MV-4-11 (cell line): ENCODE results near the gene ZNF618.

ENCODE experiments used
- DNase-seq: peaks from one replicate; lab custom pipeline; 2025; lab: John Stamatoyannopoulos, UW

ZNF618 gene

DNA sequence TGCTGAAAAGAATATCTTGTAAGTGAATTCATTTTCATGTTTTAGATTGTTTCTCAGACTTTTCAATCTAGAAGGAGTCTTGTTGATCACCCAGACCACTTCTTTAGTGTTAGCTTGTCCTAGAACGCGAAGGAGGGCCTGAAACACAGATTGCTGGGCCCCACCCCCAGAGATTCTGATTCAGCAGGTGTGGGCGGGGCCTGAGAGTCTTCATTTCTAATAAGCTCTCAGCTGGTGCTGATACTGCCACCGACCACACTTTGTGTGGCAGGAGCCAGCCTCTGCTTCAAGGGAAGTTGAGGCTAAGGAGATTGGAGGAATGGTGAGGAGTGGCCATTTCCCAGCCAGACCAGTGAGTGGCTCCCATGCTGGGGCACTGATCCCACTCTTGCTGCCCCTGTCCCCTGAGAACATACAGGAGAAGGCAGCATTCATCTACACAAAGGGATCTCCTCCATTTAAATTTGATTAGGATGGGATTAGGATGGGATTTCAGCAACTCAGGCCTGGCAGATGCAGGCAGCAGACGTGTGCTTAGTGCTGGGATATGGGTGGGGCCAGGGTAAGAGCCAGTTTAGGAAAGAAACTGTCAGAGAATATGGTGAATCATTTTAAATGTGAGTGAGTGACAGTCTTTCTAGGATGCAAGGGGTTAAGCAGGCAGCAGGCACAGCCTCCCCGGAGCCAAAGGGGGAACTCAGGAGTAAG lies 35.9 kb downstream of the ZNF618 start:
- DNase-seq: no peak

DNA sequence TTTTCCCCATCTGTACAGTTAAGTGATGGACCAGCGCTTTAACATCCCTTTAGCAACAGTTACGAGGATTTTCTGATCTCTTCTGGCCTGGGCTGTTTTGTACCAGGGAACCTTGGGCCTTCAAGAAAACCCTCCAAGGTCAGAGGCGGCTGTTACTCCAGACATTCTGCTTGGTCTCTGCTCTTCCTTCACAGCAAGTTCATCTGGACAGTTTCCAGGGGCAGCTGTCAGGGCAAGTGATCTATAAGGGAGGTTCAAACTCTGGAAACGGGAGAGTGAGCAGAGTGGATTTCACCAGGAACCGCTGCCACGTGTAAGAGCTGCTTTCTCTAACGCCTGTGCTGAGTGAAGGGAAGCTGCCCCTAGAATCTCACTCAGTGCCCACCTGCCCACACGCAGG lies 36.7 kb downstream of the ZNF618 start:
- no peak for DNase-seq

DNA sequence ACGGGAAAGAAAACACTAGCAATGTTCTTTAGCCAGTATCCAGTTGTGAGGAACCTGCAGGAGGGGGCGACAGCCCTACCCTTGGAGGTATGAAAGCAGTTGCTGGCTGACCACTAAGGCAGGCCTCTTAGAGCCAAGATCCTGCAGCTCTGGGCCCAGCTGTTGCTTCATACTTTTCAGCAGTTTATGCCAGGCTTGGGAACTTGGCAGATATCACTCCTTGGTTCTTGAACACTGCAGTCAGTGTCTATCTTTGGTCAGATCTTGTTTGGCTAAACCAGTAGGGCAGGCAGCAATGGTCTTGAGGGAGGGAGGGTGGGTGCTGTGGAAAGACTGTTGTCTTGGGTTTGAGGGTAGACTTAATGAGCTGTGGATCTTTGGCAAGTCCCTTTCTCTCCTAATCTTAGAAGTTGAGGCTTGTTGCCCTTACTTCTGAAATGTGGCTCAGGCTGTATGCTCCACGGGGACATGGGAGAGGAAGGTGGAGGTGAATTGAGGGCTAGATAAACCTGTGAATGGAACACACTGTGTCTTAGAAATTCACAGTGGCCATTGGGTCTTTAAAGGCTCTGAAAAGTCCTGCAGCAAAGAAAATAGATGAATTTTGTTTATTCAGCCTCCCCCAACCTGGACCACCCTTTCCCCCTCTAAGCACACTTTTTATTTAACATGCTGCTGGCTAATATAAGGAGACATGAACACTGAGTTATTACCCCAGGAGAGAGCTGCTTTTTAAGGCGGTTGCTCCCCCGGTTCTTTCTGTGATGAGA lies 37.5 kb downstream of the ZNF618 start:
- DNase-seq: no peak

DNA sequence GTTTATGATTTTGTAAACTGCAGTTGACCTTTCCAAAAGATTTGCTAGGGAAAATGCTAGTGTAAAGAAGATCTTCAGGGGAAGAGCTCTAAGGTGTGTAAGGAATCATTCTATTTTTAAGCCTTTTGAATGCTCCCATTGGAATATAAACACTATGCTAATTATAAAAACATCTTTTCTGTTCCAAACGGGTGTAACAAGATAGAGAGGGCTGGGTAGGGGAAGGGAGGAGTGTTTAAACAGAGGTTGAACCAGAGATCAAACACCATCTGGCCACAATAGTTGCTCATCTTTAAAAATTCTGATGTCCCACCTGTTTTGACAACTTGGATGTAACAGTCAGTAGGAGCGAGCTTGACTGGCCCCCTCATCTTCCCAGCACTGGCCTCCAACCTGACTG lies 38.4 kb downstream of the ZNF618 start:
- no peak for DNase-seq

DNA sequence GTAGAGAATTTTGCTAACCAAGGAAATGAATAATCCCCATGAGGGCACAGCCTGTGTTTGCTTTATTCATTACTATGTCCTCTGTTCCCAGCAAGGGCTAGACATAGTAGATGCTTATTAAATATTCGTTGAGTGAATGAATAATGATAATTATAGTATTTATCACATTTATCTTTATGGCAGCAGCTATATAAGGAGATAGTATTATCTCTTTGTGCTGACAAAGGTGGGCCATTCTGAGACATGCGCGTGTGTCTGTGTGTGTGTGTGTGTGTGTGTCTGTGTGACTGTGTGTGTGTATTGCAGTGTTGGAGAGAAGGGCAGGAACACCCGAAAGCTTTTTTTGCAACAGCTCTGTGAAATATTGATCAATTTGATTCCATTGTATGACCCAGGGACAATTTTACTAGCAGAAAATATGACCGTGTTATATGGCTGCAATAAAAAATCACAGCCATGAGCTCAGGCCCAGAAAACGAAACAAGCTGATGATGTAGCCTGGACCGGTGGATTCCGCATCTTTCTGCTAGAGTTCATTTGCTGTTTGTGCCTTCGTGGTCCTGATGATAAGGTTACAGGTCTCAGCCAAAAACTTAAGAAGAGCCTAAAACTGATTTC lies 39.8 kb downstream of the ZNF618 start:
- no peak for DNase-seq

DNA sequence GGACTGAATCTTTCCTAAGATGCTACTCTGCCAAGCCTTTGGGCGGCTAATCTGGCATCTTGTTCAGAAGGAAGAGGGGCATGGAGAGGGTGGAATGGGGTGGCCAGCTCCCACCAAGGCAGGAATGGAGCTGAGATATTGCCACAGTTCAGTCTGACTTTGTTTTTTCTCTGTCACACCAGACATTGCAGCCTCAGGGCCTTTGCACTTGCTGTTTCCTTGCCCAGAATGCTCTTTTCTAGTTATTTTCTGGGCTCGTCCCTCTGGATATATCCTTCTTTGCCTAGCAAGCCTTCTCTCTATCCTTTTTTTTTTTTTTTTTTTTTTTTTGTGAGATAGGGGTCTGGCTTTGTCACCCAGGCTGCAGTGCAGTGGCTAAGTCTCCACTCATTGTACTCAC lies 40.8 kb downstream of the ZNF618 start:
- DNase-seq: no peak

DNA sequence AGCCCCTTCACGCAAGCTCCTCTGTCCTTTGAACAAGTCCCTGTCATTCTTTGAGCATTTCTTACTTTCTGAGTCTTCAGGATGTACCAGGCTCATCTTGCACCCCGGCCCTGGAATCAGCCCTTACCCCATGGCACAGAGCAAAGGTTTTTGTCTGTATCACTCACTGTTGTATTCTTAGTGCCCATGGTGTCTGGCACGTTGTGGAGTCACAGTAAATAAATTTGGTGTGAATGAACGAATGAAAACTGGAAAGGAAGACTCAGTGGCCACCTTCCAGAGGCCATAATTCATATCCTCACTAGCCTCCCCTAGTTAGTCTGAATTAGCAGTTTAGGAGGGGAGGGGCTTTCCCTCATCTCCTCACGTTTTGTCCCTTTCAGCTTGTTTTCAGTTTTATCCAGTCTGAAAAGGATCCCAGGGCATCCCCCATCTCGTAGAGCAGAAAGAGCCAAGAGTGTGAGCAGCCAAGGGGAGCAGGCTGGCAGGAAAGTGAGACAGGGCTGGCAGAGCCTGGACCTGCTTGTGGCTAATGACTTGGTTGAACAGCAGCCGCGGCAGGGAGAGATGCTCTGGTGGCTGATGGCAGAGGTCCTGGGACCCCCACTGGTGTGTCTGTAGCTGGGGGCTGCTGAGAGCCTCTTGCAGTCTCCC lies 42.7 kb downstream of the ZNF618 start:
- no peak for DNase-seq

DNA sequence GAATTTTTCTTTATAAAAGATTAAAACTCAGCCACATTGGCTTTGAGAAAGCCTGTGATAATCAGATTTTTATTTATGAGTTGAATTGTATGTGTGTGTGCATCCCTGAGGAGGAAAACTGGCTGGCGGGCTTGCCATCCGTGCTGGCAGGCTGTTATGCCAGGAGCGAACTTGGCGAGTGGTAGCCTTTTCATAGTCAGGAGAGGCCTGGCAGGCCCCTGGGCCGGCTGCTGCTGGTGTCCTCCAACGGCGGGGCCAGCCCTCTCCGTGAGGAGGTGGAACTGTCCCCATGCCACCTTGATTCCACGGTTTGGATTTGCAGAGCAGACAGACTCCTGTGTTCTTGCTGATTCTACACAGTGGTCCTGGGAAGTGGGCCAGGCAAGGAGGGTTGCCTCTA lies 43.3 kb downstream of the ZNF618 start:
- no peak for DNase-seq

DNA sequence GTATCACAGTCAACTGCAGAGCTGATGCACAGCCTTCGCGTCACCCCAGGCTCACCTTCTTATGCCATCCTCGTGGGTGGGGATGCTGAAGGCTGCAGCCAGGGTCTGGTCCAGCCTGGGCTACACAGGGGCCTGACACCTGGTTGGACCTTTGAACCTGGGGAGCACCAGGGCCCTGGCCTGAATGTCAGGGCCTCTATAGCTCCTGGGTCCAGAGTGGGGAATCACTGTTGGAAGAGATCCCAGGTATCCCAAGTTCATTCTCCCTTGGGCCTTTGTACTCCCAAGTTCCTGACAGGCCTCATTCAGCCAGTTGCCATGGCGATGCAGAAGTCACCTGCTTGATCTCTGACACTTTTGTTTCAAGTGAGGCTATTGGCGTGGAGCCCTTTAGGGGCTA lies 43.8 kb downstream of the ZNF618 start:
- no peak for DNase-seq

DNA sequence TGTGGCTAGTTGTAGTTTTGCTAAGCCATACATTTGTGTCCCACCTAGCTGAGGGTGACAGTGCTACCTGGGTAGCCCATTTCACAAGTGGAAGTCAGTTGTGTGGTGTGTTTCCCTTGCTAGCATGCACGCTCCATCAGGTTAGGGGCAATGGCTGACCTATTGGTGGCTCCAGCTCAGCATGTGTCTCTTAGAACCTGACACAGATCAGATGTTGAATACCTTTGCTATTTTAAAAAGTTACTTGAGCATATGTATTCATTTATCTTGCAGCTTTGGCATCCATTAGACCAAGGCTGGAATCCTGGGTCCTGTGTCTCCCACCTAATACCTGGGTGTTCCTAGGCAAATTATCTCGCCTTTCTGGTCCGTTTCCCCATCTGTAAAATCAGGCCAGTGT lies 44.8 kb downstream of the ZNF618 start:
- no peak for DNase-seq

DNA sequence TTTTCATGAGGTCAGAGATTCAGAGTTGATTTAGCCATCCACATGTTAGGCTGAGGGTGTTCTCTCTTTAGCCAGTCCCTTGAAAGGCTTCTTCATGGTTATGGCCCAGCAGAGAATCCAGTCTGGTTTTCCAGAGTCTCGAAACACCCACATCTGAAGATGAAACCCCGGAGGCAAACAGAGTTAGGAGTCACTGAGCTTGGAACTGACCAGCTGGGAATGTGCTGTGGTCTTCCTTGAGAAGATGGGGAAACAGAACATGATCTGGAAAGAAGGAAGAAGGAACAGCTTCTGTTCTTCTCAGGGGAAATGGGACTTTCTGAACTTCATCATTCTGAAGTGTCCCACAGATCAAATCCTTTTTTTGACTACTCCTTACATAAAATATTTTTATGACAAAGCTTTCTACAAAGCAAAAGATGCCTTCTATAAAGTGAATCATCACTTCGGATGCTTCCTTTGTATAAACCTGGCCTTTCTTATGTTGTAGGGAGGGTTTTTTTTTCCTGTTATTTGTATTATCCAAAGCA lies 45.4 kb downstream of the ZNF618 start:
- DNase-seq: no peak

DNA sequence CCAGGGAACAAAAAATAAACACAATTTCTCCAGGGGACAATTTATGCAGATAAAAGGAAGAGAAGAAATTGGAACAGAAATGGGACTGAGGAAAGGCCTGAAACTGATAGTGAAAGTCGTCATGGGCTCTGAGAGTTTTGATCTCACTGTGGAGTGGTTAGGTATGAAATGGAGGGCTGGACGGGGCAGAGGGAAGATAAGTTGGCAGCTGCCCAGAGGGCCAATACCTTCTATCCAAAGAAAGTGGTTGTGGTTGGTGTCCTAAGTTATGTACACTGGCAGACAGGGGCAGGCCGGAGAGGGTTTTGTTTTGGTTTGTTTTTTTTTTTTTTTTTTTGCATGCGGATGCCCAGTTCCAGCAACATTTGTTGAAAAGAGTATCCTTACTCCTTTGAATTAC lies 46.1 kb downstream of the ZNF618 start:
- DNase-seq: no peak

DNA sequence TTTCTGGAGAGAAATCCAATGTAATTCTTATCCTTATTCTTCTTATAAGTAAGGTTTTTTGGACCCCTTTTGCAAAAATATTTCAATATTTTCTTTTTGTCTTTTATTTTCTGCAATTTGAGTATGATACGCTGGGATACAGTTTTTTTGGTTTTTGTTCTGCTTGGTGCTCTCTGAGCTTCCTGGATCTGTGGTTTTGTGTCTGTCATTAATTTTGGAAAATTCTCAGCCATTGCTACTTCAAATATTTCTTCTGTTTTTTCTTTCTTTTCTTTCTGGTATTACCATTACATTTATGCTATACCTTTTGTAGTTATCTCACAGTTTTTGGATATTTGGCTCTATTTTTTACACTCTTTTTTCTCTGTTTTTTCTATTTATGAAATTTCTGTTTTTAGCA lies 50.1 kb downstream of the ZNF618 start:
- no peak for DNase-seq

DNA sequence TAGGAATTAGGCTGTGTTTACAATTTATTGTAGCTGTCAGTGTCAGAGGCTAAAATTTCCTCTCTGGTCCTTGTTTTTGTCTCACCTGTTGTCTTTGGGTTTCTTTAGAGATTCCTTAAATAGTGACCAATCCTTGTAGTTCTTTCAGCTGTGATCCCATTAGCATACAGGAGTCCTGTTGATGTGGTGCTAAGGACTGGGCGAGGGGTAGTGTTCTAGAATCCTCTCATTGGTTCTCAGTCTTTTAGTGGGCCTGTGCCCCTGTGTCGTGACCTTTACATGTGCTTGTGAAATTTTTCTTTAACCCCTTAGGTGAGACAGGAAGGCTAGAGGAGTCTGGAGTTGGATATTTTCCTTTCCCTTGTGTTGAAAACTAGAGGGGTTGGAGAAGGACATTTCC lies 51.2 kb downstream of the ZNF618 start:
- DNase-seq: no peak

DNA sequence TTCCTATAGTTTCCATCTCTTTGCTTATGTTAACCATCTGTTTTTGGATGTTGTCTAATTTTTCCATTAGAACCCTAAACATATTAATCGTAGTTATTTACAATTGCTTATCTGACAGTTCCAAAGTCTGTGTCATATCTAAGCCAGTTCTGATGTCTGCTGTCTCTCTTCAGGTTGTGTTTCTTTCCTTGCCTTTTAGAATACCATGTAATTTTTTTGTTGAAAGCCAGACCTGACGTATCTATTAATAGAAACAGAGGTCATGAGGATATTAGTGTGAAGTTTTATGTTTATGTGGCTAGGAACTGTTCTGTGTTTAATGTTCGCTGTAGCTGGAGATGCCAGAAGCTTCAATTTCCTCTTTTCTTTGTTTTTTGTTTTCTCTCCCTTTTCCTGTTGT lies 52.2 kb downstream of the ZNF618 start:
- no peak for DNase-seq

DNA sequence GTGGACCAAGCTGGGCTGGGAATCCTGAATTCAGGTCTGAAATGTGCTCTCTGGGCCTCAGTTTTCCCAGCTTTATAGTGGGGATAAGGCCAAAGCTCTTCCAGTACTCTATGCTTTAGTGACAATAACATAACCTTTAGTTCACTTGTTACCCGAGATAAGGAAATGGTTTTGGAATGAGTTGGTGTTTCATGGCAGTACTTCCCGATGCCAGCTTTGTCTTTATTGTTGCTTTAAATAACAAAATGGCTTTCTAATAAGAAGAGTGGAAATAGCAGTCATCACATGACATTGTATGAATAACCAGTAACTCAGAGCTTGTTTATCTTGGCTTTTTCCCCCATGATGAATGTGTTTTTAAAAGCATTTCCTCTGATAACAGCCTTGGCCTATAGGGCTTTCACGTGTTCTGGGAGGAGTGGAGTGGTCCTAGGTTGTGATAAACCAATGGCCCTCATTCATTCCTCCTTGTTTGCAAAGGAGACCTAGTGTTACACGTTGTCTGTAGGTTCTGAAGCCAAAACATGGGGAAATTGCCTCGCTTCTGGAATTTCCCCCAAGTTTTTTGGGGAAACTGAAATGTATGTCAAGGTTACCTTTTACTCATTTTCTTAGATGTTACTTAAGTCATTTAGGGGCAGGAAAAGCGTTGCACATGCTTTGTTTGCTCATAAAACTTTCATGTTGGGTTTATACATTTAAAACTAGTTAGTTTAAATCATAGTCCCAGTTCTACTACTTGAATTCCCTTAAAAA lies 53.7 kb downstream of the ZNF618 start:
- DNase-seq: no peak

DNA sequence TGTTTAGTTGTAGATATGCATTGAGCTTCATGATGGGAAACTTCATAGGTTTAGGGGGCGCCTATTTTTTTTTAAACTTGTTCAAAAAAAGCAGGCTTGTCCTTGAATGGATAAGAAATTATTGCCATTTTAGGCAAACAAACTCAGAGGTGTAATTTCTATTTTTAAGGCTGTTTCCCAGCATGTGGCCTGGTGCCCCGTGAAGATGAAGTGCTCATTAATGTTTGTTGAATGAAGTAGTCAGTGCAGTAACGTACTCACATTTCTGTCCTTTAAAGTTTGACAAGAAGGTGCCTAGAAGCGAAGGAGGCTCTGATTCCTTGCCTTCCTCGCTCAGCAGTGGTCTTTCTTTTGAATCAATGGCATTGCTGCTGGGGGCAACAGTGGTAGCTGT lies 54.3 kb downstream of the ZNF618 start:
- DNase-seq: no peak

DNA sequence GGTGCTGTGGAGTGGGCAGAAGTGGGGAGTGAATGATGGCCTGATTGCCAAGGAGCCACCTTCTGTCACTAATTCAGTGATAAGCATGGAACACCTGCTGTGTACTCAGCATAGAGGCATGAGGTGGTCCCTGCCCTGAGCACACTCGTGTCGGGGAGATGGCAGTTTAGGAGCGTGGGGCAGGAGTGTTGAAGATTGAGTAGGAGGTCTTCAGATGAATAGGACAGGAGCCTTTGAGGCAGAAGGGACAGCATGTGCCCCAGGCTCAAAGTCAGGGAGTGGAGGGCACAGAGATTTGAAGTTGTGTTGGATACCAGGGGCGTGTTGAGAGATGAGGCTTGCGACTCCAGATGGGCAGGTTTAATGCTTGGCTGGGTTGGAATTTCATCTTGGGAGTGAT lies 55.0 kb downstream of the ZNF618 start:
- no peak for DNase-seq

DNA sequence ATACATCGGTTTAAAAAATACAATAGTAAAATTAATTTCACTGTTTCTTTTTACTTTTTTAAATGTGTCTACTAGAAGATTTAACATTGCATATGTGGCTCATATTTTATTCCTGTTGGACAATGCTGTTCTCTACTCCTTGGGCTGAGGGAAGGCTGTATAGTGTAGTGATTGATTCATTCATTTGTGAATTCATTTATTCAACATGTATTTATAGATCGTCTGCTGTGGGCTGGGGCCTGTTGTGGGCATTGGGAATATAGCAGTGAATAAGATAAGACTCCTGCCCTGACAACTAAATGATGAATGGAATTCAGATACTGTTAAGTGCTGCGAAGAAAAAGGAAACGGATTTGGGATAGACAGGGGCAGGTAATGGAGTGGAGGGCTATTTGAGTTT lies 55.7 kb downstream of the ZNF618 start:
- DNase-seq: no peak

DNA sequence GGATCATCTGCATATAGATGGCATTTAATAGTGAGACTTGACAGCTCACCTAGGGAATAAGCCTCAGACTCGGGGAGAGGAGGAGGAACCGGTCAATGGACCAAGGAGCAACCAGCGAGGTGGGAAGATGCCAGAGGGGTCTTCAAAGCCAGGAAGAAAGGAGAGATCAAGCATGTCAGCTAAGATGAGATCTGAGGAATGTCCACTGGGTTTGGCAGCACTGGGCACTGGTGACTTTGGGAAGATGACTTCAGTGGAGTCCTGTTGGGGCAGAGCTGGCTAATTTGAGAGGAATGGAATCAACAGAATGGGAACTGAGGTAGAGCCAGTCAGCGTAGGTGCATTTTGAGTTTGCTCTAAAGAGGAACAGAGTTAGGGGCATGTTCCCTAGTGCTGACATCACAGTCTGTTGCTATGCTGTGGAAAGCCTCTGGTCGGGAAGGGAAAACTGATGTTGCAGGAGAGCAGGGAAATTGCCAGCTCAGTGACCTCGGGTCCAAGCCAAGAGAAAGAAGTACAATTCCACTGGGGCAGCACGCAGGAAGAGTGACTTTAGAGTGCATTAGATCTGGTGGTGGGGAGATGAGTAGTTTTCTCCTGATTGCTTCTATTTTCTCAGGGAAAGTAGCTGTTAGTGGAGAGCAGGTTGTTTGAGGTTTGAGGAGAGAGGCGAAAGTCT lies 56.9 kb downstream of the ZNF618 start:
- no peak for DNase-seq

DNA sequence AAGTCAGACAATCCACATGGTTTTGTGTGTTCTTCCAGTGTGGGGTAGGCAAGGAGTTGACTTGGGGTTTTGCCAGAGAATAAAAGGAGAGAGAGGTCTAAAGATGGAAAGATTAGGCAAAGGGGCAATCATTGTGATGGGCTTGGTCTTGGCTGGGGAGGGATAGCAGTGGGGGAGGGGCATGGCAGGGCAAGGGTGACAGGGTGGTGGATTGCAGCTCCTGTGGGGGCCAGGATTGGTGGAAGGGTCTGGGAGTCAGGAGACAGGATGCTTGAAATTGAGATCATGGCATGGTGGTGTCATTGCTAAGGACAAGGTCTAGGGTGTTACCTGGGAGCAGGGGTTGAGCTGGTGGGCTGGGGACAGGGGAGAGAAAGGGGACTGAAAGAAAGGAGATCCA lies 57.6 kb downstream of the ZNF618 start:
- no peak for DNase-seq
